GM18508 (cell line): ENCODE measurements around the gene RHBDD3.

ENCODE experiments used
- ATAC-seq: cut with Tn5 transposase; IDR thresholded peaks from one replicate; pipeline ENCODE4 v1.9.1; 2021; ENCODE audit warnings: moderate number of reproducible peaks; ENCODE audit not compliant: insufficient read depth, unreplicated experiment

RHBDD3 gene

GRCh38 chr22:29306835-29307595, 39.2 kb upstream of the RHBDD3 start:
- ATAC-seq, result no peak

GRCh38 chr22:29306175-29306834, 38.5 kb upstream of the RHBDD3 start, which contains the start of gene GAS2L1:
TSS of gene GAS2L1 (plus strand) at chr22:29306650. CDS start at chr22:29308106, 1,456 bp downstream.
- ATAC-seq, result no peak

GRCh38 chr22:29305836-29306174, 38.0 kb upstream of the RHBDD3 start:
- ATAC-seq, result no peak

GRCh38 chr22:29302681-29303465, 35.1 kb upstream of the RHBDD3 start:
- ATAC-seq, result no peak

- no peak for ATAC-seq
Observed at GRCh38 chr22:29302402-29302680, 34.6 kb upstream of the RHBDD3 start.

- no peak for ATAC-seq
Observed at GRCh38 chr22:29301716-29302401, 34.1 kb upstream of the RHBDD3 start.

GRCh38 chr22:29300807-29301601, 33.2 kb upstream of the RHBDD3 start:
- ATAC-seq, result no peak

GRCh38 chr22:29300467-29300806, 32.7 kb upstream of the RHBDD3 start:
- ATAC-seq, result no peak

- ATAC-seq, result no peak
Observed at GRCh38 chr22:29299136-29299900, 31.5 kb upstream of the RHBDD3 start.

GRCh38 chr22:29298641-29299040, 30.9 kb upstream of the RHBDD3 start:
- ATAC-seq, result no peak

GRCh38 chr22:29292379-29292778, 24.6 kb upstream of the RHBDD3 start:
- ATAC-seq, result no peak

GRCh38 chr22:29291215-29291614, 23.4 kb upstream of the RHBDD3 start:
- no peak for ATAC-seq

- ATAC-seq, result no peak
Observed at GRCh38 chr22:29290061-29290460, 22.3 kb upstream of the RHBDD3 start.

- no peak for ATAC-seq
Observed at GRCh38 chr22:29288837-29289236, 21.1 kb upstream of the RHBDD3 start.

- no peak for ATAC-seq
Observed at GRCh38 chr22:29284196-29284595, 16.4 kb upstream of the RHBDD3 start.

GRCh38 chr22:29277927-29278326, 10.1 kb upstream of the RHBDD3 start:
- ATAC-seq, result no peak

GRCh38 chr22:29275819-29276565, 8.2 kb upstream of the RHBDD3 start:
- no peak for ATAC-seq

- no peak for ATAC-seq
Observed at GRCh38 chr22:29275167-29275566, 7.4 kb upstream of the RHBDD3 start.

GRCh38 chr22:29272624-29273023, 4.8 kb upstream of the RHBDD3 start:
- ATAC-seq, result no peak
